ENCODE results near the gene RAPGEF5. TPM values are rescaled to one million over a fixed set of nuclear protein-coding genes. Genes with fewer than 3 reads are reported as not detected.

RAPGEF5 gene
- total and polyA plus RNA-seq, 10 of the 15 experiments (the other 5 are each of a cell fraction or from before 2014, with no cell fraction given): 0.38 to 4.0 (median 1.6) TPM; not detected in 1

DNA sequence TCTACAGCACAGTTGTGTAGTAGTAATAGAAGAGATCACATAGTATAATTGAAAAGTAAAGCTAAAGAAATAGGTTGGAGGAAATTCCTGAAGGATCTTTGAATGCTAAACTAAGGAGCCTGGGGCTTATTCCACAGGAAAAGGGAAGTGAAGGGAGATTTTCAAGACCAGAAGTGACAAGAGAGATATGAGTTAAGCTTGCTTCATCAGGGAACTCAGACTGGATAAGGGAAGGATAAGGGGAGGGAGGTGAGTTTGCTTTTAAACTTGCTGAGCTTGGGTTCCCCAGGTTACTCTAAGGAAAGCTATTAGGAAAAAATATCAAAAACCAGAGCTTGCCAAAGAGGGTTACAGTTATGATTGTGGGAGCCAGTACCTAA is 182.4 kb downstream of the RAPGEF5 start:
- Histone ChIP-seq H3K27me3 (replicated peaks in 1 of 2; ENCODE audit: control insufficient read depth in 2 of 2, insufficient read depth in 2 of 2, low read length in 1 of 2) (no peaks in the 10 kb centered on the region), H3K4me1 (ENCODE audit: control insufficient read depth, insufficient read depth, low read length) (peaks cover 6% of the 10 kb centered on the region; the same call in 1 of the 2 replicates), H3K4me3 (no peak overlapping the region), H3K4me2 (ENCODE audit: control insufficient read depth, insufficient read depth) (no peak overlapping the region; the same call in 1 of the 2 replicates), H3K27ac (ENCODE audit: control insufficient read depth, insufficient read depth) (peak overlapping the region; percentile 33; the same call in 1 of the 2 replicates), H3K79me2 (ENCODE audit: control insufficient read depth, insufficient read depth, low read length) (no peaks in the 10 kb centered on the region), H3K36me3 (ENCODE audit: control insufficient read depth in 2 of 2, insufficient read depth in 2 of 2, low read length in 1 of 2) (0 out of 4 replicates have a peak, but pooled peaks cover 0 to 2% of the 10 kb centered on the region in 2 experiments), H3K9me3 (replicated peaks; ENCODE audit: control insufficient read depth, insufficient read depth, low read length) (no peaks in the 10 kb centered on the region; the same call in 2 of the 3 replicates), H2AFZ (ENCODE audit: control insufficient read depth, low read depth, low read length) (no peak overlapping the region; the same call in 1 of the 2 replicates), H3K9ac (ENCODE audit: control insufficient read depth, insufficient read depth, low read length) (no peak overlapping the region), H4K20me1 (ENCODE audit: control insufficient read depth, insufficient read depth) (no peaks in the 10 kb centered on the region)
- in situ Hi-C loops (cut with MboI): no loop called here
- SMC1A ChIA-PET (ENCODE audit: uncharacterized antibody, unreplicated experiment): interaction anchor here (0.9 to 1.8 kb wide), 4 partner anchors 10 to 261 kb away, joined by 3 to 8 read pairs (median 3); no protein-coding TSS in a partner anchor
- RAD21 ChIA-PET (ENCODE audit: unreplicated experiment): interaction anchor here (0.7 kb wide), 1 partner anchor 278 kb away, joined by 3 read pairs; no protein-coding TSS in a partner anchor
- CTCF ChIA-PET: interaction anchor here (1.4 to 1.7 kb wide), 3 partner anchors 21 to 71 kb away, joined by 4 read pairs; no protein-coding TSS in a partner anchor
- POLR2A ChIA-PET: interaction anchor here (0.5 kb wide), 1 partner anchor 8 kb away, joined by 3 read pairs; no protein-coding TSS in a partner anchor
- BruUV-seq (replicated peaks): no TSS peak
- no peak for DNase-seq (ENCODE audit: low read depth, low spot score)
- ATAC-seq: no peak; the same call in 2 of the 3 replicates
- TF ChIP-seq MTA2 (IDR thresholded peaks at IDR 0.05; ENCODE audit: low read depth) (no peak), CHD2 (IDR thresholded peaks at IDR 0.05; ENCODE audit: borderline replicate concordance, low read depth, low read length) (no peak), DPF2 (IDR thresholded peaks at IDR 0.05) (no peak), EED (IDR thresholded peaks at IDR 0.05; ENCODE audit: low read depth) (no peak), ZNF217 (IDR thresholded peaks at IDR 0.05) (no peak), NRF1 (conservative IDR thresholded peaks at IDR 0.05; ENCODE audit: low read depth, low read length) (no peak), IKZF2 (IDR thresholded peaks at IDR 0.05) (no peak)
- TF ChIP-seq, protein P1, sequence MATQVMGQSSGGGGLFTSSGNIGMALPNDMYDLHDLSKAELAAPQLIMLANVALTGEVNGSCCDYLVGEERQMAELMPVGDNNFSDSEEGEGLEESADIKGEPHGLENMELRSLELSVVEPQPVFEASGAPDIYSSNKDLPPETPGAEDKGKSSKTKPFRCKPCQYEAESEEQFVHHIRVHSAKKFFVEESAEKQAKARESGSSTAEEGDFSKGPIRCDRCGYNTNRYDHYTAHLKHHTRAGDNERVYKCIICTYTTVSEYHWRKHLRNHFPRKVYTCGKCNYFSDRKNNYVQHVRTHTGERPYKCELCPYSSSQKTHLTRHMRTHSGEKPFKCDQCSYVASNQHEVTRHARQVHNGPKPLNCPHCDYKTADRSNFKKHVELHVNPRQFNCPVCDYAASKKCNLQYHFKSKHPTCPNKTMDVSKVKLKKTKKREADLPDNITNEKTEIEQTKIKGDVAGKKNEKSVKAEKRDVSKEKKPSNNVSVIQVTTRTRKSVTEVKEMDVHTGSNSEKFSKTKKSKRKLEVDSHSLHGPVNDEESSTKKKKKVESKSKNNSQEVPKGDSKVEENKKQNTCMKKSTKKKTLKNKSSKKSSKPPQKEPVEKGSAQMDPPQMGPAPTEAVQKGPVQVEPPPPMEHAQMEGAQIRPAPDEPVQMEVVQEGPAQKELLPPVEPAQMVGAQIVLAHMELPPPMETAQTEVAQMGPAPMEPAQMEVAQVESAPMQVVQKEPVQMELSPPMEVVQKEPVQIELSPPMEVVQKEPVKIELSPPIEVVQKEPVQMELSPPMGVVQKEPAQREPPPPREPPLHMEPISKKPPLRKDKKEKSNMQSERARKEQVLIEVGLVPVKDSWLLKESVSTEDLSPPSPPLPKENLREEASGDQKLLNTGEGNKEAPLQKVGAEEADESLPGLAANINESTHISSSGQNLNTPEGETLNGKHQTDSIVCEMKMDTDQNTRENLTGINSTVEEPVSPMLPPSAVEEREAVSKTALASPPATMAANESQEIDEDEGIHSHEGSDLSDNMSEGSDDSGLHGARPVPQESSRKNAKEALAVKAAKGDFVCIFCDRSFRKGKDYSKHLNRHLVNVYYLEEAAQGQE (IDR thresholded peaks at IDR 0.05; ENCODE audit: low read depth, low read length): no peak
- TF ChIP-seq, protein P2, sequence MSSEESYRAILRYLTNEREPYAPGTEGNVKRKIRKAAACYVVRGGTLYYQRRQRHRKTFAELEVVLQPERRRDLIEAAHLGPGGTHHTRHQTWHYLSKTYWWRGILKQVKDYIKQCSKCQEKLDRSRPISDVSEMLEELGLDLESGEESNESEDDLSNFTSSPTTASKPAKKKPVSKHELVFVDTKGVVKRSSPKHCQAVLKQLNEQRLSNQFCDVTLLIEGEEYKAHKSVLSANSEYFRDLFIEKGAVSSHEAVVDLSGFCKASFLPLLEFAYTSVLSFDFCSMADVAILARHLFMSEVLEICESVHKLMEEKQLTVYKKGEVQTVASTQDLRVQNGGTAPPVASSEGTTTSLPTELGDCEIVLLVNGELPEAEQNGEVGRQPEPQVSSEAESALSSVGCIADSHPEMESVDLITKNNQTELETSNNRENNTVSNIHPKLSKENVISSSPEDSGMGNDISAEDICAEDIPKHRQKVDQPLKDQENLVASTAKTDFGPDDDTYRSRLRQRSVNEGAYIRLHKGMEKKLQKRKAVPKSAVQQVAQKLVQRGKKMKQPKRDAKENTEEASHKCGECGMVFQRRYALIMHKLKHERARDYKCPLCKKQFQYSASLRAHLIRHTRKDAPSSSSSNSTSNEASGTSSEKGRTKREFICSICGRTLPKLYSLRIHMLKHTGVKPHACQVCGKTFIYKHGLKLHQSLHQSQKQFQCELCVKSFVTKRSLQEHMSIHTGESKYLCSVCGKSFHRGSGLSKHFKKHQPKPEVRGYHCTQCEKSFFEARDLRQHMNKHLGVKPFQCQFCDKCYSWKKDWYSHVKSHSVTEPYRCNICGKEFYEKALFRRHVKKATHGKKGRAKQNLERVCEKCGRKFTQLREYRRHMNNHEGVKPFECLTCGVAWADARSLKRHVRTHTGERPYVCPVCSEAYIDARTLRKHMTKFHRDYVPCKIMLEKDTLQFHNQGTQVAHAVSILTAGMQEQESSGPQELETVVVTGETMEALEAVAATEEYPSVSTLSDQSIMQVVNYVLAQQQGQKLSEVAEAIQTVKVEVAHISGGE (CRISPR knock-in tag; IDR thresholded peaks at IDR 0.05): no peak
- intact Hi-C loops (cut with micrococcal nuclease; ENCODE audit: unreplicated experiment): no loop called here
- no peak for FAIRE-seq

Measured in GM12878 (cell line).